Activated gamma-delta T cell (primary cell): ENCODE results near the gene CYTH3.
"Not testable (repeated sequence)": the region's sequence is repeated elsewhere in the genome, so short reads cannot be mapped to it uniquely, and the experiment has no call there.

ENCODE experiments used
- DNase-seq: peaks from one replicate; lab custom pipeline; 2025; lab: John Stamatoyannopoulos, UW

Gene CYTH3

GRCh38 chr7:6151527-6151926, 120.9 kb downstream of the CYTH3 start:
- not testable (repeated sequence) for DNase-seq

DNA sequence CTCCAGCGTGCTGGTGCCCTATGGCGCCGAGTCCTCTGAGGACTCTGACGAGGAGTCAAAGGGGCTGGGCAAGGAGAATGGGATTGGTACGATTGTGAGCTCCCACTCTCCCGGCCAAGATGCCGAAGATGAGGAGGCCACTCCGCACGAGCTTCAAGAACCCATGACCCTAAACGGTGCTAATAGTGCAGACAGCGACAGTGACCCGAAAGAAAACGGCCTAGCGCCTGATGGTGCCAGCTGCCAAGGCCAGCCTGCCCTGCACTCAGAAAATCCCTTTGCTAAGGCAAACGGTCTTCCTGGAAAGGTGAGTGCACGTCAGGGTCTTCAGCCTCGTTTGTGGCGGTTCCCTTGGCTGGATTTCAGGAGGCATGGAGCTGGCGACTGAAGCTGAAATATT, 122.4 kb downstream of the CYTH3 start:
- DNase-seq: no peak

- no peak for DNase-seq
Measured at GRCh38 chr7:6148724-6149360, 123.6 kb downstream of the CYTH3 start.

DNA sequence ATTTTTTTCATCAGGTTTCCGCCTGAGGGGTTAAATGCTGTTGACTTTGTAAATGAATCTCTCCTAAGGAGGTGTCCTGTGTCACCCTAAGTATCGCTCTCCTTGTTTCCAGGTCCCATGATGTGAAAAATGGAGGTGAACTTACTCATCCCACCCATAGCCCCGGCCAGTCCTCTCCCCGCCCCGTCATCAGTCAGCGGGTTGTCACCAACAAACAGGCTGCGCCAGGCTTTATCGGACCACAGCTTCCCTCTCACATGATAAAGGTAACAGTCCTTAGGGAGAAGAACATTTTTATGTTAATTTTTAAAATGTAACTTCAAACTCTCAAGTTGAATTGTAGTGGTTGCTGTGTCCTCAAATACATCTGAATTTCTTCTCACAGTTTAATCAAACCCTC, 124.8 kb downstream of the CYTH3 start:
- DNase-seq: no peak

DNA sequence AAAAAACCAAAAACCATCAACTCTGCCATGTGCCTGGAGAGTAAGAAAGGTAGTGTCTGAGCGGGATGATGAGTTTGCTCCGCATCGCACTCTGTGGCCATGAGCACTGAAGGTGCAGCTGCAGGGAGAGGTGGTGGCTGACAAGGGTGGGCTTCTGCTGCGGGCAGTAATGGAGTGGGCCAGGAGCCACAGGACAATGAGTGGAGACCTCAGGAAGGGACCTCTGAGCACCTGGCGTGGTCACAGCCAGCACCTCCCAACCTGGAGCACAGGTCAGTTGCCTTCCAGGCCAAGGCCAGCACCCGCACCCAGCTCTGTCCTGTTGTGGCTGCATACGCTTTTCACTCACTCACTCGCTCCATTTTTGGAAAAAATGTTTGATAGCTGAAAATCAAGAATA, 125.8 kb downstream of the CYTH3 start:
- DNase-seq: no peak

DNA sequence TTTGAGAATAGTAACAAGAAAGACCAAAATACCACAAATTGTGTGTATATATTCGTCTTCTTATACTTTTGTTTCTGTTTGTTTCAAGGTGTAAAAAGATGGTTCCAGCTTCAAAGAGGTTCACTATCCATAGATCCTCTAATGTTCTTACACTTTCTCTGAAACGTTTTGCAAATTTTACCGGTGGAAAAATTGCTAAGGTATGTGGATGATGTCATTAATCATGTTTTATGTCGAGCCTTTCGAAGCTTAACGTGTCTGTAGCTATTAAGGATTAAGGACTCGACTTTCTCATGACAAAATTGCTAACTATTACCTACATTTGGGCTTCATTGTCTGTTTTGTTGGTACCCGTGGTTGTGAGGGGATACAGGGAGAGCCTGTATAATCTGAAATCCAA, 128.4 kb downstream of the CYTH3 start:
- DNase-seq: no peak

DNA sequence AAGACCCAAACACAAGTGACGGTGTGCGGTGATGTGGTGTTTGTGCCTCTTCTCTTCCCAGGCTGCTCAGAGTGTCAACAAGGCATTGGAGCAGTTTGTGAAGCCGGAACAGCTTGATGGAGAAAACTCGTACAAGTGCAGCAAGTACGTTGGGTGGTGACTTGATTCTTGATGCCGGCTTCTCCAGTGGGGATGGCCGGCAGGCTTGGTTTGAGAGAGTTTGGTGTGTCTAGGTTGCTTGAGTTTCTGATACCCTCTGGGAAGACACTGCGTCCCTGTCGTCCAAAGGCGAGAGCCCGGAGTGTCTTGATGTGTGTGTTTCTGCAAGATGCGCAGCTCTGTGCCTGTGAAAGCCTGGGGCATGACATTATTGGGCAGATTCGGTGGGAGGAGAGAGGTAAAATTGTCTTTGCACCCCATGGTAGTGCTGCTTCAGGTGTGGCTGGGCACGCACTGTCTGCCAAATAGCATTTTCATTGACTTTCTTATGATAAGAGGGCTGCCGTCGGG, 129.5 kb downstream of the CYTH3 start:
- no peak for DNase-seq

GRCh38 chr7:6139189-6139996, 133.0 kb downstream of the CYTH3 start:
- no peak for DNase-seq

GRCh38 chr7:6136475-6136874, 135.9 kb downstream of the CYTH3 start:
- DNase-seq: no peak

DNA sequence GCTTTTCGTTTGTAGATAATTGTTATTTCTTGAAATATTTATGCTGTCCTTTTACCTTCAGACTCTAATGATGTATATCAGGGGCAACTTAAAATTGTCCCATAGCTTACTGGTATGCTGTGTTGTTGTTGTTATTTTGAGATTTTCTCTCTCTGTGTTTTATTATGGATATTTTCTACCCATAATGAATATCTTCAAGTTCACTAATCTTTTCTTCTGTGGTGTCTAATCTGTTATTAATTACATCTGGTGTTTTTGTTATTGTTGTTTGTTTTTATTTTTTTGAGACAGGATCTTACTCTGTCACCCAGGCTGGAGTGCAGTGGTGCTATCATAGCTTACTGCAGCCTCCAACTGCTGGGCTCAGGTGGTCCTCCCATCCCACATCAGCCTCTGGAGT, 139.2 kb downstream of the CYTH3 start:
- no peak for DNase-seq

- DNase-seq: no peak
Measured at GRCh38 chr7:6130007-6130587, 142.3 kb downstream of the CYTH3 start.

GRCh38 chr7:6128205-6128604, 144.2 kb downstream of the CYTH3 start:
- no peak for DNase-seq

DNA sequence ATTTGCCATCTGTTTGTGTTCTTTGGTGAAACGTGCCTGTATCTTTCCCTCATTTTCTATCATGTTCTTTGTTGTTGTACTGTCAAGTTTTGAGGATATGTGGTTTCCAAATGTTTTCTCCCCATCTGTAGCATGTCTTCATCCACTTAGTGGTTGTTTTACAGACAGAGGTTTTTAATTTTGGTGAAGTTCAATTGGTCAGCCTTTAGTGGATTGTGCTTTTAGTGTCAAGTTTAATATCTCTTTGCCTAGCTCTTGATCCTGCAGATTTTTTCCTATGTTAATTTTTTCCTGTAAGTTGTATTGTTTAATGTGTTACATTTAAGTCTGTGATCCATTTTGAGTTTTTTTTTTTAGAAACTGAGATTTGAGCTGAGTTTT, 145.3 kb downstream of the CYTH3 start:
- DNase-seq: no peak

DNA sequence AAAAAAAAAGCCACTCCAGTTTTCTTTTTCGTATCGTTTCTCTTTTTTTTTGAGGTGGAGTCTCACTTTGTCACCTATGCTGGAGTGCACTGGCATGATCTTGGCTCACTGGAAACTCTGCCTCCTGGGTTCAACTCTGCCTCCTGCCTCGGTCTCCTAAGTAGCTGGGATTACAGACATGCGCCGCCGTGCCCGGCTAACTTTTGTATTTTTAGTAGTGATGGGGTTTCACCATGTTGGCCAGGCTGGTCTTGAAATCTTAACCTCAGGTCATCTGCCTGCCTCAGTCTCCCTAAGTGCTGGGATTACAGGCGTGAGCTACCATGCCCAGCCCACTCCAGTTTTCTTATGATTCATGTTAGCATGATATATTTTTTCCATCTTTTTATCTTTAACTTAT, 148.6 kb downstream of the CYTH3 start:
- no peak for DNase-seq

DNA sequence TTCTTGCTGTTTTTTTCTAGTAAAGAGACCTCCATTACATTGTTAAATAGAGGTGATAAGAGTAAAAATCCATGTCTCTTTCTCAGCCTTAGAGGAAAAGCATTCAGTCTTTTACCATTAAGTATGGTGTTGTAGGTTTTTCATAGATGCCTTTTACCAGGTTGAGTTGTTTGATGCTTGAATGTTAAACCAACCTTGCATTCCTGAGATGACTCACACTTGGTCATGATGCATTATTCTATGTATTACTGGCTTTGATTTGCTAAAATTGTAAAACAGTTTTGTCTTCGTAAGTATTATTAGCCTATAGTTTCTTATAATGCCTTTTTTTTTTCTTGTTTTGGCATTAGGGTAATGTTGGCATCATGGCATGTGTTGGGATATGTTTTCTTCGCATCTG, 151.3 kb downstream of the CYTH3 start:
- DNase-seq: no peak

- DNase-seq: no peak
Measured at GRCh38 chr7:6117533-6117932, 154.9 kb downstream of the CYTH3 start.

DNA sequence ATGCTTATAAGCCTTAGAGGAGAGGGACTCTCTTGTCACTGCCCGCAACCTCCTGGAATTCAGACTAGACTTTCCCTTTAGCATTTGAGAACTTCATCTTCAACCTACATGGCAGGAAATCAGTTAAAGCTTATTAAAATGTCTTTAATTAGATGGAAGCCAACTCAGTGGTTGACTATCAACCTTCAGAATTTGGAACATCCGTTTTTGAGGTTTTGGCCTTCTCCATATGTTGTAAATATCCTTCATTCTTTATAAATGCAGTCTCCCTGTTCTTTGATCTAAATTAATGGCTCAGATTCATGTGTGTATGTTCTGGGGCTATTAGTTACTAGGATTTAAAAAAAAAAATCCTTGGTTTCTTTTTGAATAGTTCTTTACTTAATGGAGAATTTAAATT, 156.2 kb downstream of the CYTH3 start:
- DNase-seq: no peak
